Breast epithelium (tissue), 3 donors: ENCODE data around the gene RFTN1.

Source experiments
- POLR2AphosphoS5 ChIP-seq, 3 donors: sonication (generic); formaldehyde crosslinking; IDR thresholded peaks; one replicate each; pipeline ENCODE4 v1.6.1; 2017; ENCODE audit warnings: antibody characterized with exemption in 3 of 3
- TF ChIP-seq, protein P1 (sequence below), 3 donors: fragments of 450-650 bp; IDR thresholded peaks; one replicate each; pipeline ENCODE4 v1.5.1; 2016 to 2017; ENCODE audit warnings: antibody characterized with exemption in 3 of 3, mild to moderate bottlenecking in 3 of 3, moderate library complexity in 3 of 3

GRCh38 chr3:16444344-16444743 is 69.2 kb downstream of the RFTN1 start:
- TF ChIP-seq, protein P1, sequence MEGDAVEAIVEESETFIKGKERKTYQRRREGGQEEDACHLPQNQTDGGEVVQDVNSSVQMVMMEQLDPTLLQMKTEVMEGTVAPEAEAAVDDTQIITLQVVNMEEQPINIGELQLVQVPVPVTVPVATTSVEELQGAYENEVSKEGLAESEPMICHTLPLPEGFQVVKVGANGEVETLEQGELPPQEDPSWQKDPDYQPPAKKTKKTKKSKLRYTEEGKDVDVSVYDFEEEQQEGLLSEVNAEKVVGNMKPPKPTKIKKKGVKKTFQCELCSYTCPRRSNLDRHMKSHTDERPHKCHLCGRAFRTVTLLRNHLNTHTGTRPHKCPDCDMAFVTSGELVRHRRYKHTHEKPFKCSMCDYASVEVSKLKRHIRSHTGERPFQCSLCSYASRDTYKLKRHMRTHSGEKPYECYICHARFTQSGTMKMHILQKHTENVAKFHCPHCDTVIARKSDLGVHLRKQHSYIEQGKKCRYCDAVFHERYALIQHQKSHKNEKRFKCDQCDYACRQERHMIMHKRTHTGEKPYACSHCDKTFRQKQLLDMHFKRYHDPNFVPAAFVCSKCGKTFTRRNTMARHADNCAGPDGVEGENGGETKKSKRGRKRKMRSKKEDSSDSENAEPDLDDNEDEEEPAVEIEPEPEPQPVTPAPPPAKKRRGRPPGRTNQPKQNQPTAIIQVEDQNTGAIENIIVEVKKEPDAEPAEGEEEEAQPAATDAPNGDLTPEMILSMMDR (IDR thresholded peaks at IDR 0.05): no peak
- TF ChIP-seq POLR2AphosphoS5 (IDR thresholded peaks at IDR 0.05): no peak
